Naive thymus-derived CD4-positive, alpha-beta T cell (primary cell): Measurements from ENCODE around the gene TIGD2. TPM values are rescaled to one million over a fixed set of nuclear protein-coding genes. Genes with fewer than 3 reads are reported as not detected.

Experiments
- ATAC-seq: fragments of 150-1000 bp; cut with Tn5 transposase; 2 replicates; pipeline ENCODE4 v1.10.0; 2021; ENCODE audit warnings: mild to moderate bottlenecking, moderate library complexity
- CTCF ChIA-PET: fragments of 350-600 bp; sonication (Branson Sonifier 250); formaldehyde crosslinking; loops from one replicate; lab custom pipeline; 2021; ENCODE audit warnings: antibody characterized with exemption; lab: Charles Lee
- POLR2A ChIA-PET: fragments of 350-600 bp; sonication (Branson Sonifier 250); formaldehyde crosslinking; loops from one replicate; lab custom pipeline; 2021; ENCODE audit warnings: antibody characterized with exemption, inconsistent platforms; lab: Charles Lee
- DNase-seq, 9 donors: peaks; one replicate each; pipeline versions ENCODE4 v3.0.0 to v3.0.0-alpha.2; 2020 to 2022; ENCODE audit warnings: mixed read lengths in 1 of 9
- H3K27ac ChIP-seq: one replicate; pipeline ENCODE4 v1.7.0; 2013; ENCODE audit warnings: mild to moderate bottlenecking, low read depth, low read length, moderate library complexity
- H3K27me3 ChIP-seq, 2 donors: one replicate each; pipeline ENCODE4 v1.7.0; 2013; ENCODE audit warnings: low read length in 2 of 2, mild to moderate bottlenecking in 2 of 2, moderate library complexity in 2 of 2; ENCODE audit not compliant: control insufficient read depth in 2 of 2, insufficient read depth in 2 of 2
- H3K36me3 ChIP-seq, 3 experiments: 1 replicate in 2 of 3; 2 replicates in 1 of 3; pipeline ENCODE4 v1.7.0; 2013; ENCODE audit warnings: low read length in 3 of 3, mild to moderate bottlenecking in 3 of 3, moderate library complexity in 1 of 3; ENCODE audit not compliant: insufficient read depth in 3 of 3, control insufficient read depth in 2 of 3
- H3K4me1 ChIP-seq, 2 donors: one replicate each; pipeline ENCODE4 v1.7.0; 2013; ENCODE audit warnings: low read length in 2 of 2, mild to moderate bottlenecking in 2 of 2, moderate library complexity in 1 of 2; ENCODE audit not compliant: control insufficient read depth in 2 of 2, insufficient read depth in 2 of 2
- H3K4me3 ChIP-seq: 2 replicates; pipeline ENCODE4 v1.7.0; 2013; ENCODE audit warnings: mild to moderate bottlenecking, low read length
- H3K9me3 ChIP-seq, 3 experiments: 1 replicate in 2 of 3; 2 replicates in 1 of 3; pipeline ENCODE4 v1.7.0; 2013; ENCODE audit warnings: low read length in 3 of 3; ENCODE audit not compliant: control insufficient read depth in 2 of 3
- H3K27ac Mint-ChIP-seq, 9 donors: one replicate each; pipeline ENCODE4 v1.8.0; 2020 to 2022; ENCODE audit warnings: mixed read lengths in 9 of 9, mild to moderate bottlenecking in 8 of 9, moderate library complexity in 5 of 9, inconsistent platforms in 2 of 9
- H3K27me3 Mint-ChIP-seq, 5 donors: one replicate each; pipeline ENCODE4 v1.8.0; 2021 to 2022; ENCODE audit warnings: mixed read lengths in 5 of 5, mild to moderate bottlenecking in 1 of 5
- H3K36me3 Mint-ChIP-seq, 5 donors: one replicate each; pipeline ENCODE4 v1.8.0; 2020 to 2022; ENCODE audit warnings: mixed read lengths in 5 of 5, mild to moderate bottlenecking in 3 of 5, inconsistent platforms in 1 of 5
- H3K4me1 Mint-ChIP-seq, 7 donors: one replicate each; pipeline ENCODE4 v1.8.0; 2020 to 2022; ENCODE audit warnings: mixed read lengths in 7 of 7, mild to moderate bottlenecking in 3 of 7, inconsistent platforms in 1 of 7
- H3K4me3 Mint-ChIP-seq, 10 donors: one replicate each; pipeline ENCODE4 v1.8.0; 2020 to 2022; ENCODE audit warnings: mild to moderate bottlenecking in 10 of 10, mixed read lengths in 10 of 10, moderate library complexity in 6 of 10, inconsistent platforms in 2 of 10
- H3K9me3 Mint-ChIP-seq, 11 donors: one replicate each; pipeline ENCODE4 v1.8.0; 2020 to 2022; ENCODE audit warnings: mixed read lengths in 11 of 11, mild to moderate bottlenecking in 4 of 11, inconsistent platforms in 1 of 11, moderate library complexity in 1 of 11
- intact Hi-C, 2 donors: fragments of 100-400 bp; cut with micrococcal nuclease; formaldehyde crosslinking; loops; one replicate each; pipeline ENCODE4 v1.15.1; 2023
- polyA plus RNA-seq, 2 donors: library from polyadenylated mRNA; unstranded; fragments of 300-500 nt; fragmentation: Illumina TruSeq; gene quantifications; one replicate each; pipeline ENCODE4 v1.2.3, GENCODE V29; 2021
- total RNA-seq, 6 experiments: library from RNA in 5 of 6; stranded (reverse) in 5 of 6; gene quantifications; 1 replicate in 5 of 6; 2 replicates in 1 of 6; pipeline ENCODE4 v1.2.3 and lab custom pipeline; 2021 to 2026

The TIGD2 gene
- total and polyA plus RNA-seq, 7 experiments from 2014 or later, result 3.0 to 7.9 (median 6.7) TPM

DNA sequence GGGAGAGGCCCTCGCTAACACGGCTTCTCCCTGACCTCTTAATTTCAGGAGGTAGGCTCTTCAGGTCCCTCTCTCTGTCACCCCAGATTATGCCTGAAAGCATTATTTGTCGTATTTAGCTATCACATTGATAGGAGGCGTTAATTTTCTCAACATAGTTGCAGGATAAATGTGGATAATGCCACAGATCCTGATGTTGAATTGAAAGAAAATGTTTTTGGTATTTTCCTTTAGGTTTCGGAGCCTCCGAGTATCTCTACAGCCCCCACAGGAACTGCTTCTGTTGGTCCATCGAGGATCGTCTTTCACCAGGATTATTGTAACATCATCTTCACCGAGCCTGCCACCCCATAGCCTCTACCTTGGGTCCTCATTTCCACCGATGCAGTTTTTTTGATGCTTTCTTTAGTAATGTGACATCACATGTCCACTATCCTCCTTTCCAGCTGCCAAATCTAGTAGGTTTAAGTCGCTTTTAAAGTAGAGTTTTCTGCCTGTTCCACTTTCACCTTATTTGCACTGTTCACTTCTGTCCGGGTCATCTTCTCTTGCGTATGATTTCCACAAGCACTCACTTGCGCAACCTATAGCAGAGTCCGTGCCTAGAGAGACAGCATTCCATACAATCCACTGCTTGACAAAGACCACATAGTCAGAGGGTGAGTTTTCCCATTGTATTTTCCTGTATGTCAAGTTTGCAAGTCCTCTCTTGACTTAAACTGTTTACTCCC lies 665 bp downstream of the TIGD2 start:
- Histone ChIP-seq H3K4me3 (peak overlapping the region; percentile 80), H3K4me1 (peaks cover 10 to 15% of the 10 kb centered on the region in 2 donors), H3K27ac (peak overlapping the region; percentile 81), H3K27me3 (no peaks in the 10 kb centered on the region), H3K36me3 (peaks cover 0 to 5% (median 0%) of the 10 kb centered on the region in 3 experiments), H3K9me3 (no peaks in the 10 kb centered on the region)
- ATAC-seq, result no peak
- Mint-ChIP-seq H3K4me1 (peaks cover 20 to 28% (median 24%) of the 10 kb centered on the region in 7 donors), H3K27ac (peak overlapping the region; percentile 64 to 94 (median 85)), H3K9me3 (peaks cover 7 to 51% (median 14%) of the 10 kb centered on the region in 11 donors), H3K36me3 (peaks cover 16 to 34% (median 19%) of the 10 kb centered on the region in 5 donors), H3K27me3 (peaks cover 0 to 25% (median 0%) of the 10 kb centered on the region in 5 donors), H3K4me3 (peak overlapping the region; percentile 84 to 93 (median 90))
- peak in 1 of 9 donors; percentile 3 for DNase-seq
- intact Hi-C loops, result loop anchor here (1.0 to 5.0 kb wide), 20 partner anchors 46 to 1891 kb away; partner anchors contain the start of genes HERC3 (in 2 of the 2), HERC5 (in 2 of the 2), KLHL8 (in 2 of the 2) and PPM1K (in 2 of the 2)
- ChIA-PET CTCF (interaction anchor here (0.6 kb wide), 1 partner anchor 161 kb away, joined by 4 read pairs; no protein-coding TSS in a partner anchor), POLR2A (no interaction called here)

DNA sequence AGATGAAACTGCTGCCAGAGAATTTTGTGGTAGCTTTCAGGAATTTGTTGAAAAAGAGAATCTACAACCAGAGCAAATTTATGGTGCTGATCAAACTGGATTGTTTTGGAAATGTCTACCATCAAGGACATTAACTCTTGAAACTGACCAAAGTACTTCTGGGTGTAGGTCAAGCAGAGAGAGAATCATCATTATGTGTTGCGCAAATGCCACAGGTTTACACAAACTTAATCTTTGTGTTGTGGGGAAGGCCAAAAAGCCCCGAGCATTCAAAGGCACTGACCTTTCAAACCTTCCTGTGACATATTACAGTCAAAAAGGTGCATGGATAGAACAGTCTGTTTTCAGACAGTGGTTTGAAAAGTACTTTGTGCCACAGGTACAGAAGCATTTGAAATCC lies 2.1 kb downstream of the TIGD2 start:
- H3K4me1 ChIP-seq, result peaks cover 10 to 15% of the 10 kb centered on the region in 2 donors
- H3K27me3 ChIP-seq, result no peaks in the 10 kb centered on the region
- H3K36me3 ChIP-seq, result peaks cover 0 to 5% (median 0%) of the 10 kb centered on the region in 3 experiments
- DNase-seq, result no peak
- ChIA-PET POLR2A (no interaction called here), CTCF (no interaction called here)
- Mint-ChIP-seq H3K27ac (peak overlapping the region in 1 of 9 donors; percentile 28), H3K4me1 (peaks cover 20 to 28% (median 24%) of the 10 kb centered on the region in 7 donors), H3K9me3 (peaks cover 0 to 49% (median 16%) of the 10 kb centered on the region in 11 donors), H3K4me3 (no peak overlapping the region), H3K36me3 (peaks cover 16 to 34% (median 19%) of the 10 kb centered on the region in 5 donors), H3K27me3 (peaks cover 0 to 20% (median 0%) of the 10 kb centered on the region in 5 donors)
- no peak for ATAC-seq
- intact Hi-C loops, result loop anchor here (5.0 kb wide), 5 partner anchors 184 to 731 kb away; partner anchors contain the start of gene NAP1L5 (in 1 of the 2)
- no peaks in the 10 kb centered on the region for H3K9me3 ChIP-seq
- no peak overlapping the region for H3K27ac ChIP-seq
- no peak overlapping the region for H3K4me3 ChIP-seq

- intact Hi-C loops, result loop anchor here (5.0 kb wide), 5 partner anchors 183 to 732 kb away; partner anchors contain the start of gene NAP1L5 (in 1 of the 2)
- CTCF ChIA-PET, result no interaction called here
- peaks cover 16 to 34% (median 19%) of the 10 kb centered on the region in 5 donors for H3K36me3 Mint-ChIP-seq
- Histone ChIP-seq H3K4me1 (peaks cover 10 to 15% of the 10 kb centered on the region in 2 donors), H3K4me3 (no peak overlapping the region), H3K27me3 (no peaks in the 10 kb centered on the region), H3K27ac (no peak overlapping the region), H3K9me3 (no peaks in the 10 kb centered on the region), H3K36me3 (peaks cover 0 to 5% (median 0%) of the 10 kb centered on the region in 3 experiments)
- H3K9me3 Mint-ChIP-seq, result peaks cover 0 to 49% (median 16%) of the 10 kb centered on the region in 11 donors
- ATAC-seq (no peak), DNase-seq (no peak)
- H3K27me3 Mint-ChIP-seq, result peaks cover 0 to 17% (median 0%) of the 10 kb centered on the region in 5 donors
- no peak overlapping the region for H3K27ac Mint-ChIP-seq
- POLR2A ChIA-PET, result no interaction called here
- peaks cover 20 to 28% (median 24%) of the 10 kb centered on the region in 7 donors for H3K4me1 Mint-ChIP-seq
- H3K4me3 Mint-ChIP-seq, result peak overlapping the region in 1 of 10 donors; percentile 12
Observed at GRCh38 chr4:89114100-89114499, 2.8 kb downstream of the TIGD2 start.

GRCh38 chr4:89117115-89117514 lies 5.8 kb downstream of the TIGD2 start:
- H3K9me3 ChIP-seq, result no peaks in the 10 kb centered on the region
- DNase-seq (no peak), ATAC-seq (no peak)
- H3K27ac ChIP-seq, result no peak overlapping the region
- Mint-ChIP-seq H3K27ac (no peak overlapping the region), H3K4me1 (peaks cover 7 to 13% (median 8%) of the 10 kb centered on the region in 7 donors), H3K4me3 (no peak overlapping the region), H3K36me3 (peaks cover 15 to 34% (median 21%) of the 10 kb centered on the region in 5 donors), H3K9me3 (peaks cover 0 to 49% (median 16%) of the 10 kb centered on the region in 11 donors), H3K27me3 (no peaks in the 10 kb centered on the region)
- H3K27me3 ChIP-seq, result no peaks in the 10 kb centered on the region
- H3K36me3 ChIP-seq, result no peaks in the 10 kb centered on the region
- POLR2A ChIA-PET, result no interaction called here
- intact Hi-C loops, result no loop called here
- CTCF ChIA-PET, result no interaction called here
- H3K4me1 ChIP-seq, result peaks cover 2 to 3% of the 10 kb centered on the region in 2 donors
- H3K4me3 ChIP-seq, result no peak overlapping the region

DNA sequence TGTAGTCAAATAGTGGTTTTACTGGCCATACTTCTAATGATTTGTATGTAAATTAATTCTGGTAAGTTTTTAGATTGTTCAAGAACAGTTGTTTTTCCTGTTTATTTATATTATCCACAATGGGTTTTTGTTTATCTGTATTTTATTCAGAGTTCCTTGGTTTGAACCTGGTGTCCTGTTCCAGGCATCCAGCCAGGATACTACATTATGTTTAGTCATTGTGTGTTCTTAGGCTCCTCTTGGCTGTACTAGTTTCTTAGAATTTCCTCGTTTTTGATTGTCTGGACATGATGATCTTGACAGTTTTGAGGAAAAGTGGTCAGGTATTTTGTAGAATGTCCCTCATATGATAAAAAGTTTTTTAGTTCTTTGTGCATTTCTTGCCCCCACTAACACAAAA lies 7.8 kb downstream of the TIGD2 start:
- H3K4me3 Mint-ChIP-seq, result no peak overlapping the region
- DNase-seq (no peak), ATAC-seq (no peak)
- ChIA-PET CTCF (no interaction called here), POLR2A (no interaction called here)
- H3K36me3 Mint-ChIP-seq, result peaks cover 2 to 21% (median 13%) of the 10 kb centered on the region in 5 donors
- H3K27me3 Mint-ChIP-seq, result no peaks in the 10 kb centered on the region
- peaks cover 0 to under 1% (median 0%) of the 10 kb centered on the region in 7 donors for H3K4me1 Mint-ChIP-seq
- peaks cover 0 to 29% (median 11%) of the 10 kb centered on the region in 11 donors for H3K9me3 Mint-ChIP-seq
- H3K27ac ChIP-seq, result no peak overlapping the region
- no peaks in the 10 kb centered on the region for H3K27me3 ChIP-seq
- H3K4me3 ChIP-seq, result no peak overlapping the region
- no peaks in the 10 kb centered on the region for H3K4me1 ChIP-seq
- no peaks in the 10 kb centered on the region for H3K9me3 ChIP-seq
- H3K27ac Mint-ChIP-seq, result no peak overlapping the region
- intact Hi-C loops, result no loop called here
- H3K36me3 ChIP-seq, result no peaks in the 10 kb centered on the region

DNA sequence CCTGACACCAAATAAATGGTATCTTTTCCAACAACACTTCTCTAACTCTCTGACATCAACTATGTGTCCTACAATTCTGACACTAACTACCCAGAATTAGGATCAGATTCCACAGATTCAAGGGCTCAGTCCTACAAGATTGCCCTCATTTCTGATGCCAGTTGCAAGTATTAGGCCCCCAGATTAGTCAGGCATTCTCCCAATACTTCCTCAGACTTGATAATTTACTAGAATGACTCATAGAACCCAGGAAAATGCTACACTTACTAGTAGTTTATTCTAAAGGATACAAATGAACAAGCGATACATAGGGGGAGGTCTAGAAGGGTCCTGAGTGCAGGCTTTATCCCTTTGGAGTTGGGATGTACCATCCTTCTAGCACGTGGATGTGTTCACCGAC lies 8.5 kb downstream of the TIGD2 start:
- peaks cover 0 to 22% (median 8%) of the 10 kb centered on the region in 11 donors for H3K9me3 Mint-ChIP-seq
- no peaks in the 10 kb centered on the region for H3K4me1 ChIP-seq
- ChIA-PET POLR2A (no interaction called here), CTCF (no interaction called here)
- H3K27ac ChIP-seq, result no peak overlapping the region
- no peak for ATAC-seq
- H3K27me3 ChIP-seq, result no peaks in the 10 kb centered on the region
- H3K36me3 Mint-ChIP-seq, result peaks cover 2 to 19% (median 11%) of the 10 kb centered on the region in 5 donors
- intact Hi-C loops, result no loop called here
- H3K27me3 Mint-ChIP-seq, result no peaks in the 10 kb centered on the region
- no peak overlapping the region for H3K27ac Mint-ChIP-seq
- H3K4me1 Mint-ChIP-seq, result no peaks in the 10 kb centered on the region
- no peak for DNase-seq
- no peaks in the 10 kb centered on the region for H3K36me3 ChIP-seq
- H3K4me3 Mint-ChIP-seq, result no peak overlapping the region
- H3K9me3 ChIP-seq, result no peaks in the 10 kb centered on the region
- H3K4me3 ChIP-seq, result no peak overlapping the region
